Activated CD4-positive, CD25-positive, alpha-beta regulatory T cell (primary cell): Measurements from ENCODE around the gene LIMCH1.
"Not testable (repeated sequence)": the region's sequence is repeated elsewhere in the genome, so short reads cannot be mapped to it uniquely, and the experiment has no call there.

ENCODE experiments used
- DNase-seq, 4 experiments: peaks; one replicate each; lab custom pipeline; 2025; lab: John Stamatoyannopoulos, UW

The LIMCH1 gene

GRCh38 chr4:41723286-41723685 lies 185.3 kb downstream of the LIMCH1 start:
- DNase-seq: no peak

GRCh38 chr4:41725254-41725653 lies 187.3 kb downstream of the LIMCH1 start:
- no peak for DNase-seq

- no peak for DNase-seq
Observed at GRCh38 chr4:41727861-41728572, 190.1 kb downstream of the LIMCH1 start.

- DNase-seq: no peak
Observed at GRCh38 chr4:41728573-41728913, 190.6 kb downstream of the LIMCH1 start.

- no peak for DNase-seq
Observed at GRCh38 chr4:41731569-41732126, 193.7 kb downstream of the LIMCH1 start.

GRCh38 chr4:41734371-41734770 lies 196.4 kb downstream of the LIMCH1 start:
- no peak for DNase-seq

GRCh38 chr4:41737491-41737890 lies 199.5 kb downstream of the LIMCH1 start:
- not testable (repeated sequence) for DNase-seq

- no peak for DNase-seq
Observed at GRCh38 chr4:41741354-41741753, 203.4 kb downstream of the LIMCH1 start.

GRCh38 chr4:41744572-41745291 lies 206.8 kb downstream of the LIMCH1 start:
- no peak for DNase-seq

GRCh38 chr4:41745292-41746024 lies 207.5 kb downstream of the LIMCH1 start:
- DNase-seq: no peak

GRCh38 chr4:41746025-41746439 lies 208.1 kb downstream of the LIMCH1 start:
- DNase-seq: no peak

GRCh38 chr4:41746440-41747229 lies 208.7 kb downstream of the LIMCH1 start:
- DNase-seq: no peak

GRCh38 chr4:41747230-41748055 lies 209.5 kb downstream of the LIMCH1 start:
- no peak for DNase-seq

GRCh38 chr4:41748074-41748570 lies 210.2 kb downstream of the LIMCH1 start:
- no peak for DNase-seq

- no peak for DNase-seq
Observed at GRCh38 chr4:41748571-41749475, 210.9 kb downstream of the LIMCH1 start, which contains the start of gene PHOX2B. Gene PHOX2B (minus strand): TSS chr4:41748725. CDS start chr4:41748610, 115 bp downstream.

- DNase-seq: no peak
Observed at GRCh38 chr4:41749631-41750039, 211.7 kb downstream of the LIMCH1 start.
